ENCODE results near the gene FOSL2. TPM values are rescaled to one million over a fixed set of nuclear protein-coding genes. Genes with fewer than 3 reads are reported as not detected.

The FOSL2 gene
- polyA plus RNA-seq, 3 donors, result 24.8 to 270 (median 28.6) TPM

DNA sequence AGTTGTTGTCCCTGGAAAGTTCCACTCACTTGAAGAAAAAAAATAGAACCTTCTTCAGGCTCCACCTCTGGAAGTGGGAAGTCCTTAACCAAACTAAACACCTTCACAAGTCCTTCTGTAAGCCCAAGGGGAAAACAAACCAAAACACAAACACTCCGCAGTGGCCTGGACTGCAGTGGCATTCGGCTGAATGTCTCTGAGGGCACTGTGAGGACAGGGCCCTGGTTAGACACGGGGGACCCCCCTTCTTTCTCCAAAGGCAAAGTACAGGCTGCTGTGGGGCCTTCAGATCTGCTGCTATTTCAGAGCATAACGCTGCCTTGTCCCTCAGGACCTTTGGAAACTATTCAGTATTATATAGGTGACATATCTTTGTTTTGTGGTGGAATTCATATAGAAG lies 28.1 kb downstream of the FOSL2 start:
- 83% methylated on average over 3 of the region's 4 CpGs for WGBS (ENCODE audit: insufficient coverage)
- peak overlapping the region in 6 of 7 donors; percentile 51 to 88 (median 78) for H3K27ac Mint-ChIP-seq
- Histone ChIP-seq H3K79me2 (ENCODE audit: insufficient read depth, low read length) (peaks cover 14% of the 10 kb centered on the region), H3K4me2 (replicated peaks; ENCODE audit: extremely low read depth, low read length, poor library complexity, severe bottlenecking) (no peak overlapping the region), H3K27ac (ENCODE audit: low read depth in 1 of 2, low read length in 2 of 2) (peak overlapping the region in 1 of 2 donors; percentile 2), H3K9me3 (replicated peaks in 1 of 2; ENCODE audit: control insufficient read depth in 1 of 2, insufficient read depth in 1 of 2, low read length in 2 of 2) (no peaks in the 10 kb centered on the region), H3K4me1 (ENCODE audit: control insufficient read depth in 1 of 2, insufficient read depth in 2 of 2, low read length in 2 of 2) (peaks cover 32 to 41% of the 10 kb centered on the region in 2 donors), H3K4me3 (replicated peaks in 1 of 3; ENCODE audit: low read depth in 2 of 3, low read length in 3 of 3) (no peak overlapping the region), H3K27me3 (ENCODE audit: control insufficient read depth in 2 of 2, insufficient read depth in 2 of 2, low read length in 2 of 2) (no peaks in the 10 kb centered on the region), H2AFZ (ENCODE audit: insufficient read depth, low read depth, low read length, poor library complexity, severe bottlenecking) (no peak overlapping the region), H3K9ac (ENCODE audit: insufficient read depth, low read length, poor library complexity, severe bottlenecking) (no peak overlapping the region), H4K20me1 (ENCODE audit: insufficient read depth, low read length) (peaks cover 66% of the 10 kb centered on the region), H3K36me3 (replicated peaks in 1 of 2; ENCODE audit: control insufficient read depth in 1 of 2, insufficient read depth in 2 of 2, low read length in 2 of 2) (peaks cover 8 to 37% of the 10 kb centered on the region in 2 donors)
- peaks cover 18 to 40% of the 10 kb centered on the region in 2 donors for H3K36me3 Mint-ChIP-seq
- no peak overlapping the region for H3K4me3 Mint-ChIP-seq
- DNase-seq, result no peak
- intact Hi-C loops (cut with micrococcal nuclease), result no loop called here
- peaks cover 50% of the 10 kb centered on the region for H3K4me1 Mint-ChIP-seq
- no peak for TF ChIP-seq CTCF (IDR thresholded peaks at IDR 0.05)
- peaks cover 0 to 1% (median 0%) of the 10 kb centered on the region in 7 donors for H3K9me3 Mint-ChIP-seq
- H3K27me3 Mint-ChIP-seq (ENCODE audit: low read depth in 3 of 3), result no peaks in the 10 kb centered on the region

- DNase-seq, result peak in 1 of 3 donors; percentile 5
- Histone ChIP-seq H3K4me3 (replicated peaks in 1 of 3; ENCODE audit: low read depth in 2 of 3, low read length in 3 of 3) (peak overlapping the region in 1 of 3 experiments; percentile 6), H3K9me3 (replicated peaks in 1 of 2; ENCODE audit: control insufficient read depth in 1 of 2, insufficient read depth in 1 of 2, low read length in 2 of 2) (no peaks in the 10 kb centered on the region), H2AFZ (ENCODE audit: insufficient read depth, low read depth, low read length, poor library complexity, severe bottlenecking) (peak overlapping the region; percentile 24), H3K9ac (ENCODE audit: insufficient read depth, low read length, poor library complexity, severe bottlenecking) (peak overlapping the region; percentile 44), H3K4me1 (ENCODE audit: control insufficient read depth in 1 of 2, insufficient read depth in 2 of 2, low read length in 2 of 2) (peaks cover 41 to 44% of the 10 kb centered on the region in 2 donors), H3K4me2 (replicated peaks; ENCODE audit: extremely low read depth, low read length, poor library complexity, severe bottlenecking) (peak overlapping the region; percentile 14), H3K79me2 (ENCODE audit: insufficient read depth, low read length) (no peaks in the 10 kb centered on the region), H4K20me1 (ENCODE audit: insufficient read depth, low read length) (peaks cover 42% of the 10 kb centered on the region), H3K27ac (ENCODE audit: low read depth in 1 of 2, low read length in 2 of 2) (peak overlapping the region; percentile 74 to 76), H3K36me3 (replicated peaks in 1 of 2; ENCODE audit: control insufficient read depth in 1 of 2, insufficient read depth in 2 of 2, low read length in 2 of 2) (peaks cover 2 to 18% of the 10 kb centered on the region in 2 donors), H3K27me3 (ENCODE audit: control insufficient read depth in 2 of 2, insufficient read depth in 2 of 2, low read length in 2 of 2) (no peaks in the 10 kb centered on the region)
- 77% methylated on average over 14 of the region's 17 CpGs for WGBS (ENCODE audit: insufficient coverage)
- no peak for TF ChIP-seq CTCF (IDR thresholded peaks at IDR 0.05)
- Mint-ChIP-seq H3K9me3 (peaks cover 0 to 1% (median 0%) of the 10 kb centered on the region in 7 donors), H3K4me1 (peaks cover 54% of the 10 kb centered on the region), H3K27ac (peak overlapping the region; percentile 84 to 97 (median 92)), H3K27me3 (ENCODE audit: low read depth in 3 of 3) (no peaks in the 10 kb centered on the region), H3K4me3 (peak overlapping the region; percentile 17 to 68), H3K36me3 (peaks cover 10 to 23% of the 10 kb centered on the region in 2 donors)
- intact Hi-C loops (cut with micrococcal nuclease), result no loop called here
Measured at GRCh38 chr2:28422908-28423741, 30.5 kb downstream of the FOSL2 start.

Measured in CD14-positive monocyte (primary cell).